Activated CD8-positive, alpha-beta memory T cell treated with anti-CD3 and anti-CD28 coated beads for 4 hours (primary cell): ENCODE data around the gene C1QTNF8.

Experiments
- DNase-seq, 2 donors: peaks; one replicate each; pipeline ENCODE4 v3.0.0-alpha.2; 2020; ENCODE audit warnings: low read depth in 2 of 2

The C1QTNF8 gene

GRCh38 chr16:1060416-1061340 is 35.4 kb downstream of the C1QTNF8 start:
- no peak for DNase-seq

- DNase-seq = no peak
Observed at GRCh38 chr16:1059310-1059709, 36.7 kb downstream of the C1QTNF8 start.

GRCh38 chr16:1058216-1058615 is 37.8 kb downstream of the C1QTNF8 start:
- no peak for DNase-seq

- peak; percentile 41 to 43 for DNase-seq
Observed at GRCh38 chr16:1057252-1057932, 38.7 kb downstream of the C1QTNF8 start.

GRCh38 chr16:1056196-1056595 is 39.8 kb downstream of the C1QTNF8 start:
- DNase-seq = no peak

- no peak for DNase-seq
Observed at GRCh38 chr16:1055557-1055924, 40.5 kb downstream of the C1QTNF8 start.

- DNase-seq = peak in 1 of 2 donors; percentile 8
Observed at GRCh38 chr16:1054660-1055556, 41.1 kb downstream of the C1QTNF8 start.

- DNase-seq = no peak
Observed at GRCh38 chr16:1053700-1054368, 42.2 kb downstream of the C1QTNF8 start.

GRCh38 chr16:1053121-1053521 is 42.9 kb downstream of the C1QTNF8 start:
- no peak for DNase-seq

- no peak for DNase-seq
Observed at GRCh38 chr16:1052721-1053120, 43.3 kb downstream of the C1QTNF8 start.

- no peak for DNase-seq
Observed at GRCh38 chr16:1051446-1051845, 44.6 kb downstream of the C1QTNF8 start.

GRCh38 chr16:1050921-1051320 is 45.1 kb downstream of the C1QTNF8 start:
- no peak for DNase-seq

- DNase-seq = no peak
Observed at GRCh38 chr16:1050516-1050915, 45.5 kb downstream of the C1QTNF8 start.

GRCh38 chr16:1049976-1050247 is 46.1 kb downstream of the C1QTNF8 start:
- no peak for DNase-seq

- no peak for DNase-seq
Observed at GRCh38 chr16:1049113-1049975, 46.7 kb downstream of the C1QTNF8 start.

- DNase-seq = no peak
Observed at GRCh38 chr16:1048442-1049112, 47.5 kb downstream of the C1QTNF8 start.

- no peak for DNase-seq
Observed at GRCh38 chr16:1047801-1048200, 48.2 kb downstream of the C1QTNF8 start.

GRCh38 chr16:1047123-1047522 is 48.9 kb downstream of the C1QTNF8 start:
- no peak for DNase-seq

GRCh38 chr16:1045993-1046911 is 49.8 kb downstream of the C1QTNF8 start:
- DNase-seq = no peak
